Stimulated activated CD8-positive, alpha-beta memory T cell treated with anti-CD3 and anti-CD28 coated beads, Interleukin-15, amount 100 ng/mL, for 48 hours (primary cell): ENCODE data around the gene CGB1.

ENCODE experiments used
- DNase-seq, 2 donors: peaks; one replicate each; pipeline ENCODE4 v3.0.0-alpha.2; 2020; ENCODE audit warnings: low read depth in 2 of 2

CGB1 gene

GRCh38 chr19:48994035-48994386 is 42.7 kb downstream of the CGB1 start:
- DNase-seq = no peak

- DNase-seq = peak; percentile 99
Observed at GRCh38 chr19:48993175-48994034, 43.3 kb downstream of the CGB1 start, which contains the start of the genes GYS1 and RUVBL2. Gene GYS1, minus strand, starts transcription at chr19:48993309. Its CDS starts 197 bp downstream, at chr19:48993112. Gene RUVBL2, plus strand, starts transcription at chr19:48993887. Its CDS starts 25 bp downstream, at chr19:48993912.

- no peak for DNase-seq
Observed at GRCh38 chr19:48992581-48993174, 44.0 kb downstream of the CGB1 start.

GRCh38 chr19:48991873-48992580 is 44.7 kb downstream of the CGB1 start:
- no peak for DNase-seq

GRCh38 chr19:48991011-48991609 is 45.6 kb downstream of the CGB1 start:
- no peak for DNase-seq

GRCh38 chr19:48990400-48990799 is 46.3 kb downstream of the CGB1 start:
- DNase-seq = no peak

- DNase-seq = no peak
Observed at GRCh38 chr19:48989701-48990291, 46.9 kb downstream of the CGB1 start.

GRCh38 chr19:48988860-48989259 is 47.8 kb downstream of the CGB1 start:
- DNase-seq = no peak

- no peak for DNase-seq
Observed at GRCh38 chr19:48988286-48988685, 48.4 kb downstream of the CGB1 start.

- DNase-seq = no peak
Observed at GRCh38 chr19:48987323-48987722, 49.4 kb downstream of the CGB1 start.

GRCh38 chr19:48986211-48986610 is 50.5 kb downstream of the CGB1 start:
- no peak for DNase-seq

GRCh38 chr19:48985711-48986110 is 51.0 kb downstream of the CGB1 start:
- DNase-seq = no peak
